ENCODE measurements around the gene TEX44.
A peak's percentile ranks its signal among the peaks of the same experiment; 100 is the strongest.

TEX44 gene

DNA sequence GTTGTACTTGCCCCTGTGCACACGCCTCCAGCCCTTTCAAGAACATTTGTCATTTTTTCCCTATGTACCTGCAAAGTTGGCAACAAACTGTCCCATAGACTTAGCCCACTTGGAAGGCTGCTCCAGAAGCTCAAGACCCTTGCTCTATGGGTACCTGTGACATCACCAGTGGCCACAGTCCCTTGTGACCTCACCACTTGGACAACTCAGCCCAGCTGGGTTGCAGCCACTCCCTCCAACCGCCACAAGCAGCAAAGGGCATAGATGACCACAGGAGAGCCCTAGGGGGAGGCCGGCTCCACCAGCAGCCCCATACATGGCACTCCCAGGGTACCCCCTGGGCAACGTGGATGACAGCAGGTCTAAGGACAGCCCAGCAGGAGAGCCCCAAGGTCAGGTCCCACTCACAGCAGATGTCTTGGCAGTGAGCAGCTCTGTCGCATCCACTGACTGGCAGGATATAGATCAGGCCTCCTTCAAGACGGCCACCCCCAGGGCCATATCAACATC lies at the start of gene TEX44:
TEX44 (plus strand) TSS at position 229 of the 510 bp plus-strand sequence; CDS start at position 317, 88 bp downstream.
- TF ChIP-seq EZH2phosphoT487 (conservative IDR thresholded peaks at IDR 0.05; ENCODE audit: low read length): no peak
- TF ChIP-seq, protein P1, sequence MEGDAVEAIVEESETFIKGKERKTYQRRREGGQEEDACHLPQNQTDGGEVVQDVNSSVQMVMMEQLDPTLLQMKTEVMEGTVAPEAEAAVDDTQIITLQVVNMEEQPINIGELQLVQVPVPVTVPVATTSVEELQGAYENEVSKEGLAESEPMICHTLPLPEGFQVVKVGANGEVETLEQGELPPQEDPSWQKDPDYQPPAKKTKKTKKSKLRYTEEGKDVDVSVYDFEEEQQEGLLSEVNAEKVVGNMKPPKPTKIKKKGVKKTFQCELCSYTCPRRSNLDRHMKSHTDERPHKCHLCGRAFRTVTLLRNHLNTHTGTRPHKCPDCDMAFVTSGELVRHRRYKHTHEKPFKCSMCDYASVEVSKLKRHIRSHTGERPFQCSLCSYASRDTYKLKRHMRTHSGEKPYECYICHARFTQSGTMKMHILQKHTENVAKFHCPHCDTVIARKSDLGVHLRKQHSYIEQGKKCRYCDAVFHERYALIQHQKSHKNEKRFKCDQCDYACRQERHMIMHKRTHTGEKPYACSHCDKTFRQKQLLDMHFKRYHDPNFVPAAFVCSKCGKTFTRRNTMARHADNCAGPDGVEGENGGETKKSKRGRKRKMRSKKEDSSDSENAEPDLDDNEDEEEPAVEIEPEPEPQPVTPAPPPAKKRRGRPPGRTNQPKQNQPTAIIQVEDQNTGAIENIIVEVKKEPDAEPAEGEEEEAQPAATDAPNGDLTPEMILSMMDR (IDR thresholded peaks at IDR 0.05; ENCODE audit: insufficient read depth, low read length, poor library complexity, severe bottlenecking): no peak
- Histone ChIP-seq H3K4me2 (ENCODE audit: low read depth, low read length, poor library complexity, severe bottlenecking) (no peak within 1 kb of the TSS), H2AFZ (ENCODE audit: low read depth, low read length, severe bottlenecking) (no peak within 1 kb of the TSS), H4K20me1 (ENCODE audit: low read depth, low read length) (no peaks in the 10 kb centered on the region), H3K9me2 (replicated peaks; ENCODE audit: insufficient read depth, low read length) (no peaks in the 10 kb centered on the region), H3K9me3 (ENCODE audit: insufficient read depth, low read length) (no peaks in the 10 kb centered on the region), H3K79me2 (ENCODE audit: insufficient read depth, low read length) (no peaks in the 10 kb centered on the region), H3K27me3 (ENCODE audit: low read length) (no peaks in the 10 kb centered on the region), H3F3A (ENCODE audit: insufficient read depth) (no peaks in the 10 kb centered on the region), H3K4me3 (ENCODE audit: insufficient read depth, low read length, poor library complexity, severe bottlenecking) (no peak within 1 kb of the TSS), H3K36me3 (ENCODE audit: low read length) (no peaks in the 10 kb centered on the region), H3K27ac (ENCODE audit: low read depth, low read length) (no peak within 1 kb of the TSS), H3K9ac (ENCODE audit: low read length) (no peak within 1 kb of the TSS)

DNA sequence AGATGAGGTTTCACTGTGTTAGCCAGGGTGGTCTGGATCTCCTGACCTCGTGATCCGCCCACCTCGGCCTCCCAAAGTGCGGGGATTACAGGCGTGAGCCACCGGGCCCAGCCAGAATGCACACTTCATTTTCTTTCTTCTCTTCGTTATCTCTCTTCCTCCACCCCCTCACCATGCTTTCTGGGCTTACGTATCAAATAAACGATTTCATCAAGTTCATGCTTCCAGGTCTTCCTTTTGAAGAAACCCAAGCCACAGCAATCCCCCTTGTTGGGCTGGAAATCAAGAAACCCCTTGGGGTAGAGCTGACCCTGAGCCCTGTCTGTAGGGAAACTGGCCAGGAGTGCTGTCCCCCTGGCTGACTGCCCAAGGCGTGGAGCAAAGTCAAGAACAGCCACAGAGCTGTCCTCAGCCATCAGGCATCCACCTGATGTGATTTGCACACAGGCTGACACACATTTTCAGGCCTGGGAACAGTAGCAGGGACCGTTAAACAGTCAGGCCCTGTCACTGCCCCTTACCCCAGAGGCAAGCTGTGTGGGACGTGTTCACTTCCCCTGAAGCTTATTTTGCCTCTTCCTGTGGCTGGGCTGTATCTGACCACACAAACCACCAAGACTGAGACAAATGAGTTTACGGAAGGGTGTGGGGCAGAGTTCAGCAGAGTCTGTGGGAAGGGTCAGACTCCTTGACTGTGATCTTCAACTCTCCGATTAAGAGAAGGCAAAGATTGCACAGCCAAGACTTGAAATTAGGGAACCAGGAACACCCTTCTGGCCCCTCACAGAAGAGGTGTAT lies 47.4 kb upstream of the TEX44 start:
- Histone ChIP-seq H3K9me3 (ENCODE audit: insufficient read depth, low read length) (no peaks in the 10 kb centered on the region), H3K36me3 (ENCODE audit: low read length) (no peaks in the 10 kb centered on the region), H3K9ac (ENCODE audit: low read length) (no peak overlapping the region; the same call in 1 of the 2 replicates), H3K9me2 (replicated peaks; ENCODE audit: insufficient read depth, low read length) (no peaks in the 10 kb centered on the region), H3F3A (ENCODE audit: insufficient read depth) (no peaks in the 10 kb centered on the region; the same call in 1 of the 2 replicates), H2AFZ (ENCODE audit: low read depth, low read length, severe bottlenecking) (no peak overlapping the region), H3K4me3 (ENCODE audit: insufficient read depth, low read length, poor library complexity, severe bottlenecking) (no peak overlapping the region), H3K27me3 (ENCODE audit: low read length) (no peaks in the 10 kb centered on the region), H3K4me2 (ENCODE audit: low read depth, low read length, poor library complexity, severe bottlenecking) (peak overlapping the region; percentile 37), H3K27ac (ENCODE audit: low read depth, low read length) (peak overlapping the region; percentile 49; the same call in 1 of the 2 replicates), H3K79me2 (ENCODE audit: insufficient read depth, low read length) (no peaks in the 10 kb centered on the region), H4K20me1 (ENCODE audit: low read depth, low read length) (no peaks in the 10 kb centered on the region)
- TF ChIP-seq EZH2phosphoT487 (conservative IDR thresholded peaks at IDR 0.05; ENCODE audit: low read length): no peak
- TF ChIP-seq, protein P1 (IDR thresholded peaks at IDR 0.05; ENCODE audit: insufficient read depth, low read length, poor library complexity, severe bottlenecking): no peak

DNA sequence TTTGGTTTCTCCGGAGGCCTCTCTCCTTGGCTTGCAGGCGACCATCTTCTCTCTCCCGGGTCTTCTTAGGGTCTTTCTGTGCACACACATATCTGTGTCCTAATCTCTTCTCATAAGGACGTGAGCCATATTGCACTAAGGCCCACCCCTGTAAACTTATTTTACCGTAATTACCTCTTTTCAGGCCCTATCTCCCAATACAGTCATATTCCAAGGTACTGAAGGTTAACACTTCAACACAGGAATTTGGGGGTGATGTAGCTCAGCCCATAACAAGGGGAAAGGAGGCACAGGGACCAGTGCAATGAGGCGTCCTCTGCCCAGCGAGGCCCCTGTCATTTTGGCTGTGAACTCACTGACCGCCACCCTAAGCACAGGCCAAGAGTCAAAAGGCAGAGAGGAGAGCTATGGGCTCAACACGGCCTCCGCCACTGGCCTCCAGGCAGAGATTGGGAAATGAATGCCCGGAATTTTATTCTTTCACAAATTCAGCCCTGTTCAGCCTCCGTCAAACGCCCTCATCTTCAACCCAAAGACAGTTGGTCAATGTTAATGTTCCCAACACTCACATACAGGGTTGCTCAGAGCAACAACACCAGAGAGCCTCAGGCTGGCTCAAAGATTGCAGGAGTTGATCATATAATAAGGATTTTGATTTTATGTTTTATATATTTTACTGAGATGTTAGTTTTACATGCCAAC lies 46.5 kb upstream of the TEX44 start:
- Histone ChIP-seq H3K9ac (ENCODE audit: low read length) (no peak overlapping the region), H3K36me3 (ENCODE audit: low read length) (no peaks in the 10 kb centered on the region), H2AFZ (ENCODE audit: low read depth, low read length, severe bottlenecking) (no peak overlapping the region), H3K9me3 (ENCODE audit: insufficient read depth, low read length) (no peaks in the 10 kb centered on the region), H3K27me3 (ENCODE audit: low read length) (no peaks in the 10 kb centered on the region), H3K79me2 (ENCODE audit: insufficient read depth, low read length) (no peaks in the 10 kb centered on the region), H3F3A (ENCODE audit: insufficient read depth) (no peaks in the 10 kb centered on the region; the same call in 1 of the 2 replicates), H3K27ac (ENCODE audit: low read depth, low read length) (no peak overlapping the region), H3K4me2 (ENCODE audit: low read depth, low read length, poor library complexity, severe bottlenecking) (peak overlapping the region; percentile 37), H3K4me3 (ENCODE audit: insufficient read depth, low read length, poor library complexity, severe bottlenecking) (no peak overlapping the region), H3K9me2 (replicated peaks; ENCODE audit: insufficient read depth, low read length) (no peaks in the 10 kb centered on the region), H4K20me1 (ENCODE audit: low read depth, low read length) (no peaks in the 10 kb centered on the region)
- TF ChIP-seq, protein P1 (IDR thresholded peaks at IDR 0.05; ENCODE audit: insufficient read depth, low read length, poor library complexity, severe bottlenecking): no peak
- TF ChIP-seq EZH2phosphoT487 (conservative IDR thresholded peaks at IDR 0.05; ENCODE audit: low read length): no peak
